Stomach (tissue), 9 donors: ENCODE results near the gene SBF2. TPM values are rescaled to one million over a fixed set of nuclear protein-coding genes. Genes with fewer than 3 reads are reported as not detected.

Source experiments
- DNase-seq, 2 donors: peaks; one replicate each; pipeline versions ENCODE4 v3.0.0 to v3.0.0-alpha.2; 2013 to 2019
- H3K27ac ChIP-seq, 5 donors: fragments of 200-600 bp in 4 of 5; sonication (generic) in 4 of 5; one replicate each; pipeline ENCODE4 v1.5.1; 2013 to 2019; ENCODE audit warnings: mild to moderate bottlenecking in 1 of 5, moderate library complexity in 1 of 5
- H3K27me3 ChIP-seq, 3 donors: fragments of 200-600 bp; sonication (generic); one replicate each; pipeline ENCODE4 v1.5.1; 2017 to 2019; ENCODE audit warnings: mixed run types in 1 of 3
- H3K36me3 ChIP-seq, 4 donors: fragments of 200-600 bp; sonication (generic); 1 replicate in 3 of 4; 2 replicates in 1 of 4; pipeline ENCODE4 v1.5.1; 2016 to 2019
- H3K4me1 ChIP-seq, 4 donors: fragments of 200-600 bp; sonication (generic); one replicate each; pipeline ENCODE4 v1.5.1; 2016 to 2019
- H3K4me3 ChIP-seq, 4 donors: fragments of 200-600 bp; sonication (generic) in 3 of 4; one replicate each; pipeline ENCODE4 v1.5.1; 2016 to 2019; ENCODE audit warnings: mild to moderate bottlenecking in 1 of 4
- H3K9me3 ChIP-seq, 4 donors: fragments of 200-600 bp; sonication (generic); one replicate each; pipeline ENCODE4 v1.5.1; 2016 to 2019
- EP300 ChIP-seq: sonication (generic); formaldehyde crosslinking; IDR thresholded peaks from one replicate; pipeline ENCODE4 v1.6.1; 2017; ENCODE audit warnings: antibody characterized with exemption
- POLR2A ChIP-seq, 4 donors: fragments of 450-650 bp; IDR thresholded peaks; one replicate each; pipeline ENCODE4 v1.6.1; 2016; ENCODE audit warnings: antibody characterized with exemption in 4 of 4, control low read depth in 2 of 4, mild to moderate bottlenecking in 1 of 4, moderate library complexity in 1 of 4
- POLR2AphosphoS5 ChIP-seq, 3 donors: sonication (generic); formaldehyde crosslinking; IDR thresholded peaks; one replicate each; pipeline ENCODE4 v1.6.1; 2016; ENCODE audit warnings: antibody characterized with exemption in 3 of 3
- WGBS, 5 donors: extraction: QIAGEN DNeasy Blood & Tissue Kit in 3 of 5; methylation state at CpG; one replicate each; pipeline versions ENCODE4 v1.1.5 to v1.1.7; 2013 to 2018; 5-methylcytosine and 5-hydroxymethylcytosine counted together
- intact Hi-C: fragments of 100-400 bp; cut with DNase I; formaldehyde crosslinking; loops from one replicate; pipeline ENCODE4 v1.15.1; 2023; ENCODE audit warnings: low total_unique reads
- polyA plus RNA-seq, 3 donors: library from polyadenylated mRNA; stranded (reverse); fragments of 200-250 nt; gene quantifications; one replicate each; pipeline ENCODE4 v1.2.3, GENCODE V29; 2013
- total RNA-seq, 5 donors: library from RNA; depleted of rRNA; stranded (reverse); fragments of >200 nt; gene quantifications; one replicate each; pipeline versions ENCODE4 v1.1.0 to v1.2.3, GENCODE V29; 2014 to 2016
- TF ChIP-seq, protein P1 (sequence below), 7 experiments: fragments of 450-650 bp in 4 of 7; fragments of 200-600 bp in 3 of 7; sonication (generic) in 3 of 7; IDR thresholded peaks; one replicate each; pipeline ENCODE4 v1.5.1; 2016 to 2019; ENCODE audit warnings: antibody characterized with exemption in 7 of 7, control low read depth in 2 of 7, mild to moderate bottlenecking in 1 of 7
- donor health status: healthy with polysubstance abuse.
- donor health status: Bipolar disorder and iron deficiency.
- donor health status: healthy.

Gene SBF2
- total and polyA plus RNA-seq, 8 donors = 8.6 to 260 (median 37.2) TPM

DNA sequence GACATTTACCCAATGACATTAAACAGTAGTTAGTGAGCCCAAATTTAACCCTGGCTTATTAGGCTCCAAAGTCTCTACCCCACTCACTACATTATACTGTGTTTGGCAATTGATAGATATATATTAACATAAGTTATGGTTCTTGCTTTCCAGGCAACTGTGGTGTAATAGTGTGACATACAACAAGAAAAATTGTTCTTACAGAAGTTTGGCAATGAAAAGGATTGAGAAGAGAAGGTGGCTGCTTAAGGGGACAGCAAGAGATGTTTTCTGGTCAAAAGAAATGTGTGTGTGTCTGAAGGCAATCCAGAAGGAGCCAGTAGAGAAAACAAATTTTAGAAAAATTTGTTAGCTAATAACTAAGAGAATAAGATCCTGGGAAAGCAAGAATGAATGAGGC lies 497.8 kb downstream of the SBF2 start:
- no peak for DNase-seq
- H3K4me3 ChIP-seq = no peak overlapping the region
- no peak overlapping the region for H3K27ac ChIP-seq
- peaks cover 0 to 50% (median 16%) of the 10 kb centered on the region in 4 donors for H3K36me3 ChIP-seq
- no peaks in the 10 kb centered on the region for H3K4me1 ChIP-seq
- intact Hi-C loops = no loop called here
- H3K9me3 ChIP-seq = no peaks in the 10 kb centered on the region
- no peaks in the 10 kb centered on the region for H3K27me3 ChIP-seq
- TF ChIP-seq, protein P1, sequence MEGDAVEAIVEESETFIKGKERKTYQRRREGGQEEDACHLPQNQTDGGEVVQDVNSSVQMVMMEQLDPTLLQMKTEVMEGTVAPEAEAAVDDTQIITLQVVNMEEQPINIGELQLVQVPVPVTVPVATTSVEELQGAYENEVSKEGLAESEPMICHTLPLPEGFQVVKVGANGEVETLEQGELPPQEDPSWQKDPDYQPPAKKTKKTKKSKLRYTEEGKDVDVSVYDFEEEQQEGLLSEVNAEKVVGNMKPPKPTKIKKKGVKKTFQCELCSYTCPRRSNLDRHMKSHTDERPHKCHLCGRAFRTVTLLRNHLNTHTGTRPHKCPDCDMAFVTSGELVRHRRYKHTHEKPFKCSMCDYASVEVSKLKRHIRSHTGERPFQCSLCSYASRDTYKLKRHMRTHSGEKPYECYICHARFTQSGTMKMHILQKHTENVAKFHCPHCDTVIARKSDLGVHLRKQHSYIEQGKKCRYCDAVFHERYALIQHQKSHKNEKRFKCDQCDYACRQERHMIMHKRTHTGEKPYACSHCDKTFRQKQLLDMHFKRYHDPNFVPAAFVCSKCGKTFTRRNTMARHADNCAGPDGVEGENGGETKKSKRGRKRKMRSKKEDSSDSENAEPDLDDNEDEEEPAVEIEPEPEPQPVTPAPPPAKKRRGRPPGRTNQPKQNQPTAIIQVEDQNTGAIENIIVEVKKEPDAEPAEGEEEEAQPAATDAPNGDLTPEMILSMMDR (IDR thresholded peaks at IDR 0.05) = no peak
- no peak for TF ChIP-seq POLR2AphosphoS5 (IDR thresholded peaks at IDR 0.05)
- TF ChIP-seq EP300 = no peak
- TF ChIP-seq POLR2A (IDR thresholded peaks at IDR 0.05) = no peak

DNA sequence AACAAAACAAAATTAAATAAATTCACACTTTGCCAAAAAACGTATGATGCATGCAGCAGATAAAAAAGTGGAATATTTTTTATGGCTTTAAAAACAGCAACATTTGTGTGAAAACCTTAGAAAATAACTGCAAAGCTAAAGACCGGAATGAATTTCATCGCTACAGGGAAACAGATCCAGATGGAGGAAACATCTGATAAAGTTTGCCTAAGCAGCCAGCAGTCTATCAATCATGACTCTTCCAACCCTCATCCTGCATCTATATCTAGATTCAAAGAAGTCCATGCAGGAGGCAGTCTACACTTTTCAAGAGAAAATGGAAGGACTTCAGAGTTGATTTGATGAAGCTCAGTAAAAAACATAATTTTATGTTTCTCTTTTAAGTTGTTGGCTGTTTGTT lies 503.3 kb downstream of the SBF2 start:
- intact Hi-C loops = no loop called here
- no peak for DNase-seq
- WGBS, 5 donors = 71 to 85% (median 83%) methylated on average over 3 of the region's 3 CpGs
- no peaks in the 10 kb centered on the region for H3K9me3 ChIP-seq
- no peak overlapping the region for H3K27ac ChIP-seq
- no peak overlapping the region for H3K4me3 ChIP-seq
- peaks cover 0 to 70% (median 54%) of the 10 kb centered on the region in 4 donors for H3K36me3 ChIP-seq
- H3K27me3 ChIP-seq = no peaks in the 10 kb centered on the region
- no peak for TF ChIP-seq POLR2A (IDR thresholded peaks at IDR 0.05)
- no peak for TF ChIP-seq EP300
- TF ChIP-seq, protein P1 (IDR thresholded peaks at IDR 0.05) = no peak
- H3K4me1 ChIP-seq = peaks cover 0 to 13% (median 7%) of the 10 kb centered on the region in 4 donors

DNA sequence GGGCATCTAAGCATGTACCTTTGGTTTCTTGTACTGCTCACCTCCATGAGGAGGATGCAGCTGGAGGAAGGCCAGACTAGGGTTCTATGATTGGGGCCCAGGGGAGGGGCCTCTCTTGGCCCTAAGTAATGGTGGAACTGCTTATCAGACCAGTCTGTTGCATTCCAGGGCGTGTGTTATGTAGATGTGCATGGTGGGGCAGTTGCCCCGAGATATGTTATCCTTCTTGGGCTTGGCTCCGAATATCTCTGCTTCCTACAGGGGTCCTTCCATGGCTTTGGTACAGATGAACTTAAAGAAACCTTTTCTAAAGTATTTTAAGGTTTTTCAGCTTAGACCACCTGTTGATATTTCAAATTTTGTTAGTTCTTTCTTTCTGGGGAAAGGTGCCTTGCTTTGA lies 504.1 kb downstream of the SBF2 start:
- Histone ChIP-seq H3K27me3 (no peaks in the 10 kb centered on the region), H3K36me3 (peaks cover 0 to 70% (median 59%) of the 10 kb centered on the region in 4 donors), H3K4me1 (peaks cover 0 to 13% (median 7%) of the 10 kb centered on the region in 4 donors), H3K27ac (no peak overlapping the region), H3K4me3 (no peak overlapping the region), H3K9me3 (no peaks in the 10 kb centered on the region)
- WGBS, 5 donors = 66 to 88% (median 77%) methylated on average over 3 of the region's 3 CpGs
- intact Hi-C loops = loop anchor here (10.0 kb wide), 1 partner anchor 175 kb away; no protein-coding TSS in a partner anchor
- no peak for TF ChIP-seq POLR2AphosphoS5 (IDR thresholded peaks at IDR 0.05)
- TF ChIP-seq, protein P1 (IDR thresholded peaks at IDR 0.05) = no peak
- no peak for TF ChIP-seq EP300
- TF ChIP-seq POLR2A (IDR thresholded peaks at IDR 0.05) = no peak
- no peak for DNase-seq

DNA sequence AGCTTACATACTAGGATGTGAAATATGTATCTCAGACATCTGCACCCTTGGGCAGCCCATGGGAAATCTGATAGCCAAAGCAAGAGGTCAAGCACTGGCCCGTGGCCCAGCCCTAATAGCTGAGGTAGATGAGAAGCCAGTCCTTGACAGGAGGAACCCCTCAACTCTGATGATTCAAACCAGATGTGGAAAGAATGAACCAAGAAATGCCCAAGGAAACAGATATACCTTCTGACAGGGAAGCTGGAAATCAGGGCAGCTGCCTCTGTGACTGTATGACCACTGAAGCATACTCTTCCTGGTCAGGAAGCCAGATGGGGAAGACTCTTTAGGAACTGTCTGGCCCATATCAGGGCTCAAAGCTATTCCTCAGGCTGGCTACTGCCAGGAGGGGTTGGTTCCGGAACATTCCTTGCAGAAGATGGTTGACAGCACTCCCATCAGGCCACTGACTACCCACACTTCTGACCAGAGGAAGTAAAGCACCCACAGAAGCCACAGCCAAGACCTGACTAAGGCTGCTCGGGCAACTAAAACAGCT lies 506.0 kb downstream of the SBF2 start:
- intact Hi-C loops = loop anchor here (10.0 kb wide), 1 partner anchor 177 kb away; no protein-coding TSS in a partner anchor
- 57 to 77% (median 70%) methylated on average over 3 of the region's 3 CpGs for WGBS, 5 donors
- no peak for DNase-seq
- Histone ChIP-seq H3K36me3 (peaks cover 0 to 80% (median 75%) of the 10 kb centered on the region in 4 donors), H3K27me3 (no peaks in the 10 kb centered on the region), H3K4me3 (no peak overlapping the region), H3K9me3 (no peaks in the 10 kb centered on the region), H3K4me1 (peaks cover 0 to 13% (median 7%) of the 10 kb centered on the region in 4 donors), H3K27ac (peak overlapping the region in 4 of 5 donors; percentile 20 to 62 (median 37))
- TF ChIP-seq, protein P1 (IDR thresholded peaks at IDR 0.05) = no peak
- TF ChIP-seq POLR2A (IDR thresholded peaks at IDR 0.05) (no peak), EP300 (no peak)
